HUES6 (cell line): ENCODE measurements around the gene KLK13.
A peak's percentile ranks its signal among the peaks of the same experiment; 100 is the strongest.

Experiments
- H3K27ac ChIP-seq: 2 replicates; pipeline ENCODE4 v1.7.0; 2013; ENCODE audit warnings: low read depth, mild to moderate bottlenecking, low read length, inconsistent platforms
- H3K27me3 ChIP-seq: 2 replicates; pipeline ENCODE4 v1.6.1; 2013; ENCODE audit warnings: low read length; ENCODE audit not compliant: control insufficient read depth, insufficient read depth
- H3K36me3 ChIP-seq: 2 replicates; pipeline ENCODE4 v1.6.1; 2013; ENCODE audit warnings: low read length; ENCODE audit not compliant: control insufficient read depth, insufficient read depth
- H3K4me1 ChIP-seq: 2 replicates; pipeline ENCODE4 v1.6.1; 2013; ENCODE audit warnings: low read length; ENCODE audit not compliant: control insufficient read depth, insufficient read depth
- H3K4me3 ChIP-seq: 2 replicates; pipeline ENCODE4 v1.5.1; 2013; ENCODE audit warnings: low read depth, low read length
- H3K9ac ChIP-seq: one replicate; pipeline ENCODE4 v1.6.1; 2013; ENCODE audit warnings: mild to moderate bottlenecking, low read length
- H3K9me3 ChIP-seq: 2 replicates; pipeline ENCODE4 v1.6.1; 2013; ENCODE audit warnings: low read depth, low read length; ENCODE audit not compliant: control insufficient read depth, insufficient read depth

Gene KLK13

DNA sequence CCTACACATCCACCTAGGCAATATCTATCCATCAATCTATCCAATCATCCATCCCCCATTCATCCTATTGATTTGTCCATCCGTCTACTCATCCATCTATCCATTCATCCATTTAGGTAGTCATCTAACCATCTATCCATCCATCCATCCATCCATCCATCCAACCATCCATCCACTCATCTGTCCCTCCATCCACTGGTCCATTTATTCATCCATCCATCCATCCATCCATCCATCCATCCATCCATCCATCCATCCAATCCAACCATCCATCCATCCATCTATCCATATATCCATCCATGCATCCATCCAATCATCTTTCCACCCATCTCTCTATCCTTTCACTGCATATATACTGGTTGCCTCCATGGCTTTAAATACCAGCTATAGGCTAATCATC lies 3.9 kb downstream of the KLK13 start:
- H3K4me3 ChIP-seq = no peak overlapping the region
- no peak overlapping the region for H3K27ac ChIP-seq
- H3K27me3 ChIP-seq = peaks cover 4% of the 10 kb centered on the region; the same call in 1 of the 2 replicates
- no peaks in the 10 kb centered on the region for H3K9me3 ChIP-seq
- no peaks in the 10 kb centered on the region for H3K36me3 ChIP-seq
- H3K9ac ChIP-seq = no peak overlapping the region
- H3K4me1 ChIP-seq = peaks cover 4% of the 10 kb centered on the region; the same call in 1 of the 2 replicates

DNA sequence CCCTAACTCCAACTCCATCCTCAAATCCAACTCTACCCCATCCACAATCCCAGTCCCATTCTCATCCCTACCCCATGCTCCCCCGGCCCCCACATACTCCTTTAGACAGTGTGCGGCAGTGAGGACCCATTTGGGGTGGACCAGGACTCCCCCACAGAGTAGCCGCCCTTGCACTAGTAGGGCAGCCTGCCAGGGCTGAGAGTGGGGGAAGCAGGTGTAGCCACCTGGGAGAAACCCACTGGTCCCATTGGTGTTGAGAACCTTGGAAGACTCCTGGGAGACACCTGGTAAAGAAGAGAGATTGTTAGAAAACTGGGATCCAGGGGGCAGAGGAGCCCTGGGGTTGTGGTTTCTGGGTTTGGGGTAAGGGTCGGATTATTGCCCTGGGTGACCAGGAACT lies 4.6 kb downstream of the KLK13 start:
- Histone ChIP-seq H3K27ac (no peak overlapping the region), H3K9me3 (no peaks in the 10 kb centered on the region), H3K36me3 (no peaks in the 10 kb centered on the region), H3K4me3 (no peak overlapping the region), H3K4me1 (no peaks in the 10 kb centered on the region), H3K9ac (no peak overlapping the region), H3K27me3 (no peaks in the 10 kb centered on the region)

GRCh38 chr19:51059715-51060114 lies 5.2 kb downstream of the KLK13 start:
- Histone ChIP-seq H3K9me3 (no peaks in the 10 kb centered on the region), H3K27me3 (no peaks in the 10 kb centered on the region), H3K27ac (no peak overlapping the region), H3K9ac (no peak overlapping the region), H3K36me3 (no peaks in the 10 kb centered on the region), H3K4me1 (no peaks in the 10 kb centered on the region), H3K4me3 (no peak overlapping the region)

DNA sequence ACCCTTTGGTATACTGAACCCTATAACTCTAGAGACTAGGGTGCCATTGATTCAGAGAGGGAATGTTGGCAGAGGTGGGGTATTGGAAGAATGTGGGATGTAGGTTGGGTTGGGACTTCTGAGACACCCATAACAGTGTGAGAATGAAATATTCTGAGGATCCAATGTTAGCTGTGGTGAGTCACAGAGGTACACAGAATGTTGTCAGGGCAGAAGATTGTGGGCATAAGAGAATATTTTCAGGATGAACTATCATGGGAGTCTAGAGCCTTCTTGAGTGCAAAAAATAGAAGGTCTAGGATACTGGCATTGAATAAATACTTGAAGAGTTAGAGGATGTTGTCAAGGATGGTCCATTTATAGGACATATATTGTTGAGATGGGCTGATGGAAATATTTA lies 9.0 kb downstream of the KLK13 start:
- Histone ChIP-seq H3K27ac (no peak overlapping the region), H3K36me3 (no peaks in the 10 kb centered on the region), H3K27me3 (peaks cover 5% of the 10 kb centered on the region; the same call in 1 of the 2 replicates), H3K9ac (no peak overlapping the region), H3K4me3 (no peak overlapping the region), H3K9me3 (no peaks in the 10 kb centered on the region), H3K4me1 (peaks cover 6% of the 10 kb centered on the region; the same call in 1 of the 2 replicates)

DNA sequence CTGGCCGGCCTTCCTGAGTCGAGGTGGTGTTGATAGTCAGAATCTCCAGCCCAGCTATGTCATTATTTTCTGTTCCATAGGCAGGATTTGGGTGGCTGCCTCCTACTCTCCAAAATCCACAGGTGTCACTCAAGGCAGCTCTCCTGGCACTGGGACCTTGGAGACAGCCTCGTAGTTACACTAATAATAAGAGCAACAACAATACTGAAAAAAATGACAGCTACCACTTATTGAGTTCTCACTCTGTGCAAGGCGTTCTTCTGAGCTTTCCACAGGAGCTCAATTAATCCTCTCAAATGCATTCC lies 17.9 kb downstream of the KLK13 start:
- peak overlapping the region; percentile 28; the same call in 1 of the 2 replicates for H3K4me3 ChIP-seq
- H3K9me3 ChIP-seq = peaks cover 4% of the 10 kb centered on the region; the same call in 1 of the 2 replicates
- H3K36me3 ChIP-seq = no peaks in the 10 kb centered on the region
- peaks cover 25% of the 10 kb centered on the region for H3K4me1 ChIP-seq
- no peaks in the 10 kb centered on the region for H3K27me3 ChIP-seq
- H3K27ac ChIP-seq = peak overlapping the region; percentile 55
- H3K9ac ChIP-seq = no peak overlapping the region

DNA sequence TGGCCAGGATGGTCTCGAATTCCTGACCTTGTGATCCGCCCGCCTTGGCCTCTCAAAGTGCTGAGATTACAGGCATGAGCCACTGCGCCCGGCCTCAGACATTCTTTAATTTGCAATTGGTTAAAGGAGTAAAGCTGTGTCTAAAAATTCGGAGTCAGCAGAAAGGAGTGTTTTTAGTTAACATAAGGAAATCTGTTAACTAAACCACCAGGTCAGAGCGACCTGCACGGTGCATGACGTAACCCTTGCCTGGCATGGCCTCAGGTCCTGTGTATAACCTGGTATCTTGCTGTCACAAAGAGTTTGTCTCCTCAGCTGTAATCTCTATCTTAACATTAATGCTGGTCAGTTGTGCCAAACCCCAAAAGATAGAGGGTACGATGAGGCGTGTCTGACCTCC lies 20.6 kb downstream of the KLK13 start:
- Histone ChIP-seq H3K27ac (no peak overlapping the region), H3K9me3 (no peaks in the 10 kb centered on the region; the same call in 1 of the 2 replicates), H3K9ac (no peak overlapping the region), H3K27me3 (no peaks in the 10 kb centered on the region), H3K36me3 (no peaks in the 10 kb centered on the region), H3K4me1 (peaks cover 23% of the 10 kb centered on the region), H3K4me3 (no peak overlapping the region)

DNA sequence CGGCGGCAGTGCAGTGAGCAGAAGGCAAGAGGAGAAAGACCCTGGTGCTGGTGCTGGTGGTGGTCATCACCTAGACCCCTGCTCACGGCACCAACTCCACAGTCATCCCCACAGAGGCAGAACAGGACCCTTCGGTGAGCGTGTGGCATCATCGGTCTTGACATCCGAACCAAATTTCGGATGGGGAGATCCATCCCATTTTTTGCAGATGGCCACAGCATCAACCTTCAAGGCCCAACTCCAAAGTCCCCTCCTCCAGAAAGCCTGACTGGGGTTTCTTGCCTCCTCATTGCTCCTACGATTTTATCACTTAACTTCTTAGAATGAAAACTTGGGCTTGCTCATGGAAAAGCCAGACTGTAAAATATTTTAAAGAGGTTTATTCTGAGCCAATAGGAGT lies 21.4 kb downstream of the KLK13 start:
- Histone ChIP-seq H3K4me1 (peaks cover 23% of the 10 kb centered on the region), H3K9ac (no peak overlapping the region), H3K27ac (no peak overlapping the region), H3K36me3 (no peaks in the 10 kb centered on the region), H3K27me3 (no peaks in the 10 kb centered on the region), H3K4me3 (no peak overlapping the region), H3K9me3 (no peaks in the 10 kb centered on the region; the same call in 1 of the 2 replicates)

DNA sequence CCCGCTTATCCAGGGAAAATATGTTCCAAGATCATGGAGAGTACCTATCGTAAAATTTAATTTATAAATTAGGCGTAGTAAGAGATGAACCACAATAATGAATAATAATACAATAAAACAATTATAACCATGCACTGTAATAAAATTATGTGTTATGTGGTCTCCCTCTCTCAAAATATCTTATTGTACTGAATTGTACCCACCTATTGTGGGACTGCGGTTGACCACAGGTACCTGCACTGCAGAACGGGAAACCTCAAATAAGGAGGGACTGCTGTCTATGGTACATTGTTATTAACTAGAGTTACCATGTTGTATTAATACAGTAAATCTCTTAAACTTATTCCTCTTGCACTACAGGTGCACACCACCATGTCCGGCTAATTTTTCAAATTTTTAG lies 24.7 kb downstream of the KLK13 start:
- Histone ChIP-seq H3K36me3 (no peaks in the 10 kb centered on the region), H3K27me3 (no peaks in the 10 kb centered on the region), H3K9ac (no peak overlapping the region), H3K27ac (no peak overlapping the region), H3K4me1 (no peaks in the 10 kb centered on the region), H3K4me3 (no peak overlapping the region), H3K9me3 (no peaks in the 10 kb centered on the region; the same call in 1 of the 2 replicates)

GRCh38 chr19:51036519-51036918 lies 28.4 kb downstream of the KLK13 start:
- Histone ChIP-seq H3K27ac (no peak overlapping the region), H3K4me1 (no peaks in the 10 kb centered on the region), H3K9me3 (no peaks in the 10 kb centered on the region), H3K4me3 (no peak overlapping the region), H3K27me3 (no peaks in the 10 kb centered on the region), H3K9ac (no peak overlapping the region), H3K36me3 (no peaks in the 10 kb centered on the region)

- Histone ChIP-seq H3K4me1 (peaks cover 4% of the 10 kb centered on the region; the same call in 1 of the 2 replicates), H3K9me3 (no peaks in the 10 kb centered on the region), H3K36me3 (no peaks in the 10 kb centered on the region), H3K9ac (no peak within 1 kb of the TSS), H3K27me3 (no peaks in the 10 kb centered on the region), H3K4me3 (no peak within 1 kb of the TSS), H3K27ac (no peak within 1 kb of the TSS)
Measured at GRCh38 chr19:51034704-51035103, 30.2 kb downstream of the KLK13 start, which contains the start of gene KLK12. KLK12 (minus strand) TSS chr19:51035002; CDS start chr19:51034621, 381 bp downstream.

GRCh38 chr19:51031880-51032225 lies 33.0 kb downstream of the KLK13 start:
- Histone ChIP-seq H3K4me3 (no peak overlapping the region), H3K27me3 (no peaks in the 10 kb centered on the region), H3K9me3 (no peaks in the 10 kb centered on the region), H3K9ac (no peak overlapping the region), H3K27ac (no peak overlapping the region), H3K36me3 (no peaks in the 10 kb centered on the region), H3K4me1 (peaks cover 8% of the 10 kb centered on the region; the same call in 1 of the 2 replicates)
